ENCODE results near the gene MARK1. TPM values are rescaled to one million over a fixed set of nuclear protein-coding genes. Genes with fewer than 3 reads are reported as not detected.

The MARK1 gene
- total RNA-seq, 4 donors from 2014 or later, result 13.0 to 32.9 (median 21.1) TPM

DNA sequence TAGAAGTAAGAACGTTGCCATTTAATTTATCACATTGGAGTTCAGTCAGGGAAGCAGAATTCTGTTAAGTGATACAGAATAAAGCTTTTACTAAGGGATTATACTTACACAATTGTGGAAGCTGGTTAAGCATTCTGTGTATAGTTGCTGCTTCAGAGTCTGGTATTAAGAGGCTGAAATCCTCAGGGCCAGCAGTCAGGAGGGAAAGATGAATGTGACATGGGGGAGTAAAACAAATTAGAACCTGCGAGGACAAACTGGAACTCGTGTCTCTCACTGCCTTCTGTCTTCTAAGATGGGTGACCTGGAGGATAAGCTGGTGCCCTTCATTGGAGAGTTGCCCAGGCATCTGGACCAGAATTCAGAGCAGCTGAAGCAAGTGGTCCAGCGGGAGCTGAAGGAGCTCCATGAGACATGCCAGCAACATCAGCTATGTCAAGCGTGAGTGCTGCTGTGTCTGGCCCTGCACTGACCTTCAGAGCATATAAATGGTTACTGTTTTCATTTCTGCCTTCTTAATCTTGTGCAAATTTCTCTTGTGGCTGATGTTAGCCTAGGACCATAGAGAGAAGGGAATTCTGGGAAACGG is 23.0 kb downstream of the MARK1 start:
- no peak for ATAC-seq
- no peak for TF ChIP-seq POLR2A (IDR thresholded peaks at IDR 0.05)
- no peak for TF ChIP-seq CTCF (IDR thresholded peaks at IDR 0.05)
- TF ChIP-seq EP300 (IDR thresholded peaks at IDR 0.05), result no peak
- no peak for TF ChIP-seq POLR2AphosphoS5 (IDR thresholded peaks at IDR 0.05)
- H3K27me3 ChIP-seq, result no peaks in the 10 kb centered on the region
- H3K4me1 ChIP-seq, result peaks cover 0 to 16% (median 0%) of the 10 kb centered on the region in 3 donors
- WGBS, 2 donors (ENCODE audit: low coverage in 1 of 2), result 40 to 48% methylated on average over 3 to 4 of the region's 6 CpGs
- H3K9me3 ChIP-seq, result no peaks in the 10 kb centered on the region
- no peak overlapping the region for H3K27ac ChIP-seq
- no peak overlapping the region for H3K4me3 ChIP-seq
- no peaks in the 10 kb centered on the region for H3K36me3 ChIP-seq

- Histone ChIP-seq H3K27ac (no peak overlapping the region), H3K4me1 (peaks cover 0 to 17% (median 0%) of the 10 kb centered on the region in 3 donors), H3K9me3 (no peaks in the 10 kb centered on the region), H3K36me3 (no peaks in the 10 kb centered on the region), H3K4me3 (no peak overlapping the region), H3K27me3 (no peaks in the 10 kb centered on the region)
- 95 to 100% methylated on average over 2 of the region's 2 CpGs for WGBS, 2 donors (ENCODE audit: low coverage in 1 of 2)
- no peak for ATAC-seq
- TF ChIP-seq POLR2AphosphoS5 (IDR thresholded peaks at IDR 0.05), result no peak
- TF ChIP-seq EP300 (IDR thresholded peaks at IDR 0.05), result no peak
These were observed 23.8 kb downstream of the MARK1 start for GRCh38 chr1:220551718-220552117.

DNA sequence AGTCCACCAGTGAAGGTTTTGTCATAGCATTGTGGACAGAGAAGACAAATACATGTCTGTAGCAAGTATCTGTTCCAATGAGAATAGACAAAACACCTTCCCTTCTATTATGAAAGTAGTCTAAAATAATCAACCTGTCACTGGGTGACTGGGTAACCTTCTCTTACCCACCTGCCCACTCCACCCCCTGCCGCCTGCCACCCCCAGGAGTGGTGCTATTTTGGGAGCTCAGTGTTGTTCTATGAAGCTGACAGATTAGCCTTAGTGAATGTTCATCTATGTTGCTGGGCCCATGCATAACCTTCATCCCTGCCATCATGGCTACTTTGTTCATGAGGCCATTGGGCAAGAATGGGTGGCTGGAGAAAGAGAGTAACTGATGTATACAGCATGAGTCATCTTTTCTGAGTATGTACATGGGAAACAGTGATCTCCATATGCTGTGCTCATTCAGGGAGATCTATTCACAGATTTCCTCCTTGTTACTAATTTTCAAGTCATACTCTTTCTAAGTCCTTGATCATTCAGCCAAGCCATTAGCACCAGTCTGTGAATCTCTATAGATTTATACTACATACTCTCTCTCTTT is 24.8 kb downstream of the MARK1 start:
- Histone ChIP-seq H3K4me3 (no peak overlapping the region), H3K27me3 (no peaks in the 10 kb centered on the region), H3K9me3 (no peaks in the 10 kb centered on the region), H3K4me1 (peaks cover 0 to 17% (median 0%) of the 10 kb centered on the region in 3 donors), H3K36me3 (no peaks in the 10 kb centered on the region), H3K27ac (no peak overlapping the region)
- TF ChIP-seq POLR2A (IDR thresholded peaks at IDR 0.05) (no peak), CTCF (IDR thresholded peaks at IDR 0.05) (no peak), EP300 (IDR thresholded peaks at IDR 0.05) (no peak), POLR2AphosphoS5 (IDR thresholded peaks at IDR 0.05) (no peak)
- no peak for ATAC-seq
- WGBS, 2 donors (ENCODE audit: low coverage in 1 of 2), result no CpG with 5 or more reads among the region's 1 CpG

- no peak overlapping the region for H3K27ac ChIP-seq
- peaks cover 0 to 4% (median 0%) of the 10 kb centered on the region in 3 donors for H3K4me1 ChIP-seq
- no peaks in the 10 kb centered on the region for H3K36me3 ChIP-seq
- no peak for ATAC-seq
- TF ChIP-seq POLR2A (IDR thresholded peaks at IDR 0.05) (no peak), CTCF (IDR thresholded peaks at IDR 0.05) (no peak), POLR2AphosphoS5 (IDR thresholded peaks at IDR 0.05) (no peak), EP300 (IDR thresholded peaks at IDR 0.05) (no peak)
- H3K4me3 ChIP-seq, result no peak overlapping the region
- H3K27me3 ChIP-seq, result no peaks in the 10 kb centered on the region
- H3K9me3 ChIP-seq, result no peaks in the 10 kb centered on the region
These were observed 28.7 kb downstream of the MARK1 start for GRCh38 chr1:220556641-220557040.

- H3K4me1 ChIP-seq, result peaks cover 0 to 24% (median 0%) of the 10 kb centered on the region in 3 donors
- WGBS, 2 donors (ENCODE audit: low coverage in 1 of 2), result 29 to 45% methylated on average over 1 of the region's 1 CpG
These were observed 35.6 kb downstream of the MARK1 start for GRCh38 chr1:220563564-220563963.

More at GRCh38 chr1:220563564-220563963, 35.6 kb downstream of the MARK1 start:
- Histone ChIP-seq H3K36me3 (no peaks in the 10 kb centered on the region), H3K4me3 (no peak overlapping the region), H3K27ac (no peak overlapping the region), H3K9me3 (no peaks in the 10 kb centered on the region), H3K27me3 (no peaks in the 10 kb centered on the region)
- ATAC-seq, result no peak
- TF ChIP-seq POLR2AphosphoS5 (IDR thresholded peaks at IDR 0.05) (no peak), CTCF (IDR thresholded peaks at IDR 0.05) (no peak), EP300 (IDR thresholded peaks at IDR 0.05) (no peak), POLR2A (IDR thresholded peaks at IDR 0.05) (no peak)
